Testis (tissue), 2 donors: ENCODE data around the gene EEFSEC.

ENCODE experiments used
- CTCF ChIP-seq, 3 experiments: fragments of 450-650 bp in 2 of 3; fragments of 200-600 bp in 1 of 3; sonication (generic) in 1 of 3; IDR thresholded peaks; one replicate each; pipeline ENCODE4 v1.5.1; 2016 to 2019; ENCODE audit warnings: antibody characterized with exemption in 3 of 3, mild to moderate bottlenecking in 2 of 3, moderate library complexity in 1 of 3
- POLR2A ChIP-seq: fragments of 450-650 bp; IDR thresholded peaks from one replicate; pipeline ENCODE4 v1.6.1; 2017; ENCODE audit warnings: antibody characterized with exemption, mild to moderate bottlenecking, moderate library complexity

DNA sequence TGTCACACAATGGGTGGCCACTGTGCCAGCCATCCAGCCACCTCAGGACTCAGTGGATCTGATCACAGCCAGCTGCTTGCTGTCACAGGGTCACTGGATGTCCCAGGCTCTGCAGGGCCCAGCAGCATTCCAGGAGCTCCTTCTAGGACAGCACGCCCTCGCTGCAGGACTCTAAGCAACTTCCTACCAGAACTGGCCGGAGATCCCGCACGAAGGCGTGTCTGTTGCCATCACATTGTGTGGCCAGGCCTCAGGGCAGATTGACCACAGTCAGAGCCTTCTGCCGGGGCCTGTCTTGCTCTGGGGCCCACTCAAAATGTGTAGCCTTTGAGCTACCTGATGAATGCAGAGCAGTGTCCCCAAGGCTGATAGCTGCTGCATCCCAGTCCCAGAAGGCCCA lies 288.8 kb downstream of the EEFSEC start:
- TF ChIP-seq CTCF (IDR thresholded peaks at IDR 0.05) (no peak), POLR2A (no peak)
